GM18526 (cell line): ENCODE measurements around the gene CRTAC1.

Experiments
- POLR2A ChIP-seq: IDR thresholded peaks from 3 replicates; pipeline ENCODE4 v1.6.1; 2011; ENCODE audit not compliant: insufficient read length; ENCODE audit errors: extremely low read depth

Gene CRTAC1

DNA sequence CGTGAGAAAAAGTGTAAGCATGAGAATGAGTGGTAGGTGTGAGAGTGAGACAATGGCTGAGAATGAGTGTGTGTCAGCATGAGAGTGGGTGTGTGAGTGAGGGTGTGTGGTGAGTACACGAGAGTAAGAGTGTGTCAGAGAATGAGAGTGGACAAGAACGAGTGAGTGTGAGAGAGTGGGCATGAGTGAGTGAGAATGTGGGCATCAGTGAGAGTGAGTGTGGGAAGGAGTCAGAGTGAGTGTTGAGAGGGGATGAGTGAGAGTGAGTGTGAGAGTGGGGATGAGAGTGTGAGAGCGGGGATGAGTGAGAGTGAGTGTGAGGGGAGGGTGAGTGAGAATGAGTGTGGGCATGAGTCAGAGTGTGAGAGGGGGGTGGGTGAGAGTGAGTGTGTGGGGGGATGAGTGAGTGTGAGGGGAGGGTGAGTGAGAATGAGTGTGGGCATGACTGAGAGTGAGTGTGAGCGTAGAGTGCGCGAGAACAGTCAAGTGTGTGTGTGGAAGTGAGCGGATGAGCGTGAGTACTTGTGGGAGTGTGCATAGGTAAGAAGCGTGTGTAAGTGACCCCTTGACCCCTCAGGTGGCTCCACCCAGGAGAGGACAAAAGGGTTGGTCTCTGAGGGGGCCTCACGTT lies 105.0 kb downstream of the CRTAC1 start:
- TF ChIP-seq POLR2A = no peak

DNA sequence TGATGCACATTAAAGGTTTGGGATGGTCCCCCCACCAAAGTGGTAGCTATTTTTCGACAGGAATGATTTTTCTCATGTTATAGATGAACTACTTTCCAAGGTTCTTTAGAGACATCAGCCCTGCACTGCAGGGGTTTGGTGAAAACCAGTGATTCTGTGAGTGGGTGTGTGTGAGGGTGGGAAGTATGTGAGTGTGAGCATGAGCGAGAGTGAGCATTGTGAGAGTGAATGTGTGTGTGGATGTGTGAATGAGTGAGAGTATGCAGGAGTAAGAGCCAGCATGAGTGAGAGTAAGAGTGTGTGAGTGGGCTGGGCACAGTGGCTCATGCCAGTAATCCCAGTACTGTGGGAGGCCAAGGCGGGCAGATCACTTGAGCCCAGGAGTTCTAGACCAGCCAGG lies 105.7 kb downstream of the CRTAC1 start:
- TF ChIP-seq POLR2A = no peak

DNA sequence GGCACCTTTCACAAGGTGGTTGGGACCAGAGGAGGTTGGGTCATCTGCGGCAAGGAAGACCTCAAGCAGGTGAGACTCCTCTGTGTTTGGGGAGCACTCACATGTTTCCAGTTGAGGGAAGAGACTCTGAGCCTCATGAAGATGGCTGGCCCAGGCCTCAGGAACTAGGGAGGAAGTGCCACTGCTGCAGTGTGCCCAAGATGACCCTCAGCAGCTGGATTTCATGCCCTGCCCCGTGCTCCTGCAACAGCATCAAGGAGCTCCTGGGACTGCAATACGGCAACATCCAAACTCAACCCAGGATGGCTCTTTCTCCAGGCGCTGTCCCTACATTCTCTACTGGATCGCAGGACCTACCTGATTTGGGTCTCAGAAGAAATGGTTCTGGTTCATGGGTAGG lies 106.9 kb downstream of the CRTAC1 start:
- TF ChIP-seq POLR2A = no peak

DNA sequence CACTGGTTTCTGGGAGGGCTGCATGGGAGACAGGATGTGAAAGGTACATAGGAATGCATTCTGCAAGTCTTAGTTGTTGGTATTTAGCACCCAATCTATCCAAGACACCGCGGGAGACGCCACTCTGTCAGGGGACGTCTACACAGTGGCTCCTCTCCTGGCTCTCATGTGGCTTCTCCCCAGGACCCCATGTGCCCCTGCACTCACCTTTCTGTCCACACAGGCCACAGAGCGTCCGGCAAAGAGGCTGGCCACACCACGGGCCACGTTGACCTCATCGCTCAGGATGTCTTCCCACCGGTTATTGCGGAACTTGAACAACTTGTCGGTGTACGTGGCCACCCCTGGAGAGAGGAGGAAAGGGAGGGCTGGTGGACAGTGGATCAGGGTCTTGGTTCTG lies 107.4 kb downstream of the CRTAC1 start:
- TF ChIP-seq POLR2A = no peak

DNA sequence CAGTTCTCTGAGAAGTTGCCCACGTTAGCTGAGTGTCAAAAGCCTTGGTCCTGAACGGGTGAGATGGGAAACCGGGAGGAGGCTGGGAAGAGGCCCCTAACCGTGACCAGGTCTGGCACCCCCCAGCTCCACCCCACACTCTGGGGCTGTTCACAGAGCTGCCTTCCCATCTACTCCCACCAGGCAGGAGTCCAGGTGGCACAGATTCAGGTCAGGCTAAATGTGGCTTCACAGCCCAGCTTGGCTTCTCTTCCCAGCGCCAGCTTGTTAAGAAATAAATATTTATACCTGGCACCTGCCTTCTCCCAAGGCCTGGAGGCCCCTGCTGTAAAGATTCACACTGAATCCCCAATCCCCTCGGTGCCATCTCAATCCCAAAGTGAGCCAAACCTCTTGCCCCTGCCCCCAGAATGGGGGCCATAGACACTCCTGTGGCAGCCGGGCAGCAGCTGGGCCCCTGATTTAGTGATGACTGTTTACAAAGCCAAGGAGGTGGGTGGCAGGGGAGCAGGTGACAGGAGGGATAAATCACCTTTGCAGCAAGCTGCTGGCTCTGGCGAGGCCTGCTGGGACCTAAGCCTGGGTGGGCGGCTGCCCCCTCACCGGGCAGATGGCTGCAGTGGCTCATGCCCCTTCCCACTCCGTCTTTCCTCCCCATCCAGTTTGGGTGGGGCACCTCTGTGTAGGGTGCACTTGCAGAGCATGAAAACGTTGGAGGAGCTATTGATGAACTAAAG lies 108.2 kb downstream of the CRTAC1 start:
- no peak for TF ChIP-seq POLR2A

DNA sequence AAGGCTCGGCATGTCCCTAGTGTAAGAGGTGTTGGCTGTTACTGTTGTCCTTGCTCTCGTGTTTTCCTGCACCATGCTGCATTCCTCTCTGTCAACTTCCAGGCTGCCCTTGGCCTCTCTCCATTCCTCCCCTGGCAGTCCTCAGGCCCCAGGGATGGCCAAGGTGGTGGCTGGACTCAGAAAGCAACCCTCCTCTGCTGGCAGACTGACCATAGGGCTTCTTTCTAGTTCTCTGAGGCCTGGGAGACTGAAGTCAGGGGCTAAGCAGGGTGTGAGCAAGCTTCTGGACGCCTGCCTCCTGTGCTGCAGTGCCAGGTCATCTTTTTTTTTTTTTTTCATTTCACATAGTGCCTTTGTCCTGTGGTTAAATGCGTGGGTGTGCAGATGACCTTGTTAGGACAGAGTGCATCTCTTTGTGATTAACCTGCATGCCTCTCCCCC lies 108.8 kb downstream of the CRTAC1 start:
- no peak for TF ChIP-seq POLR2A

DNA sequence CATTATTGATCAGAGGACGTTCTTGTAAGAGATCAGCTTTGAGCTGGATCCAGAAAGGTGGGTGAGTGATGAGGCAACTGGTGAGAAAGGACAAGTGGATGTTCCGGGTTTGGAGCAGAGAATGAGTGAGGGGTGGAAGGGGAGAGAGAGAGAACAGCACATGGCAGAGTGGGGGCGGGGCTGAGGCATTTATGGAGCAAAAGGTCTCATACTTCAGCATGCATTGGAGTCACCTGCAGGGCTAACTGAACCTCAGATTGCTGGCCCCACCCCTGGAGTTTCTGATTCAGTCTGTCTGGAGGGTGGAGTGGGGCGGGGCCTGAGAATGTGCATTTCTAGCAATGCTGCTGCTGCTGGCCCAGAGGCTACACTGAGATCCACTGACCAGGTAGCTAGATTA lies 109.6 kb downstream of the CRTAC1 start:
- no peak for TF ChIP-seq POLR2A

DNA sequence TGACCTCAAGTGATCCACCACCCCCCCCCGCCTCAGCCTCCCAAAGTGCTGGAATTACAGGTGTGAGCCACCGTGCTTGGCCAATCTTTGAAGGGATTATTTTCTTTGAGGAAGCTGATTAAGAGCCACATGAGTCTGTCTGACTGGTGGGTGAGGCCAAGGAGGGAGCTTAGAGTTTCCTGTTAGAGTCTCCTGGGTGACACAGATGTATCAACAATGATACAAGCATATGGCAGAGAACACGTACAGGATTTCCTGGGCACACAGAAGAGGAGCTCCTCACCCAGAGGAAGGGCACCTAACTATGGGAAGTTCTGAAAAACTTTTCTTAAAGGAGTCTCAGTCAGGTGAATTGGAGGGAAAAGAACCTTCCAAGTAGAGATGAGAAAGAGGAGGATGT lies 111.4 kb downstream of the CRTAC1 start:
- TF ChIP-seq POLR2A = no peak

DNA sequence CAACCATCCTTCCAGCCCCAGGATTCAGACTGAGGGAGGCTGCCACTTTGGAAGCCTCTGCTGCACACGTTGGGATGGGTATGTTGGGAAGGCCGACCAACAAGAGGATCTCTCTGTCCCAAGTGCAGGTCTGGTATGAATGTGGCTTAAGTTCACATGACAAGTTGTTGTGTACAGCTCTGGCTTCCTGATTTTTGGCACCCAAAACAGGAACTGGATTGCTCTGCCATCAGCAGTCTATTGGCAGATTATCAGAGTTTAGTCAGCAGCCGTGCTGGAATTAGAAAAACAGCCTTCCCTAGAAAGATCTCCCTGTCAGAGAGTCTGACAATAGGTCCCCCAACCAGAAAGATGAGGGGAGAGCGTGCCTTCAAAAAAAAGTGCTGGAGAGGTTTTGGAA lies 113.8 kb downstream of the CRTAC1 start:
- TF ChIP-seq POLR2A = no peak

DNA sequence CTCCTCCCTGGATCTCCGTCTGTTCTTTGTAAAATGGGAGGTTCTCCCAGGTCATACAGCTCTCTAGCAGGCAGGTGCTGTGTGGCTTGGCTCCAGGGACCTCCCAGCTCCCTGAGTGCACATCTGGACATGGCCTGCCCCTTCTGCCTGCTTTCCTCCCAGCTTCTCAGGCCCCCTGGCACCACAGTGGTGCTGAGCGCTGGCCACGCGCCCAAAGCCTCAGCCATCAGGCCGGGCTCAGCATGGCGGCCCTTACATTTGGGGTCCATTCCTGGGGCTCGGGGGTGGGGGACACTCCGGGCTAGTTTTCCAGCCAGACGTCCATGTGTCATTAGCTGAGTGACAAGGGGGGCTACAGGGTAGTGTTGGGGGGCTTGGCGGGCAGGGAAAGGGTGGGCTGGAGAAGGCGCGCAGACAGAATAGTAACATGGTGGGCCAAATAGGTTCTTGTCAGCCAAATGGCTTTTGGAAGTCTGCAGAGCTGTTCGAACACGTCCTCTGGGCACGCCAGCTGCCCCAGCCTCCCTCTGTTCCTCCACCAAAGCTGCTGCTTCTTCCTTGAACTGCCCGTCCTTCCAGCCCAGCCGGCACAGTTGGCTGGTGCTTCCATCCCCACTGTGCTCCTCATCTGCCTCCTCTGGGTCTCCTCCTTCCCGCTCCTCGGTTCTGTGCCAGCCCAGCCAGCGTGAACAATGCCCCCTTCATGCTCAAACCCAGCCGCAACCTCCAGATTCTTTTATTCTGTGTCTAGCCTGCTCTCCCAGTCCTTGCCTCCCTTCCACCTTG lies 114.9 kb downstream of the CRTAC1 start:
- TF ChIP-seq POLR2A = no peak

DNA sequence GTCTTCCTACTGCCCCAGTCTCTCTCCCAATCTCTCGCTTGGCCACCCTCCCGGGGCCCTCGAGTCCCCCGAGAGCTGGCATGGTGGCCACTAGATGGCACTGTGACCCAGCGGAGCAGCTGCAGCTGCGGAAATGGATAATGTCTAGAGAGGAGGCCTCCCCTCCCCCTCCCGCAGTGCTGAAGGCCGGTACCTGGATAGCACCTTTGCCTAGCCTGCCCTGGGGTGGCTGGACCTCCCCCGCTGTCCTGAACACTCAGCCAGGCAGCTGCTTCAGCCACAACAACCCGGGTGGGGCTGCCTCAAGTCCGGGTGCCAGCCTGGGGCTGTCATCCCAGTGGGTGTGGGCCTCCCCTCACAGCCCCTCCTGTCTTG lies 115.6 kb downstream of the CRTAC1 start:
- TF ChIP-seq POLR2A = no peak

DNA sequence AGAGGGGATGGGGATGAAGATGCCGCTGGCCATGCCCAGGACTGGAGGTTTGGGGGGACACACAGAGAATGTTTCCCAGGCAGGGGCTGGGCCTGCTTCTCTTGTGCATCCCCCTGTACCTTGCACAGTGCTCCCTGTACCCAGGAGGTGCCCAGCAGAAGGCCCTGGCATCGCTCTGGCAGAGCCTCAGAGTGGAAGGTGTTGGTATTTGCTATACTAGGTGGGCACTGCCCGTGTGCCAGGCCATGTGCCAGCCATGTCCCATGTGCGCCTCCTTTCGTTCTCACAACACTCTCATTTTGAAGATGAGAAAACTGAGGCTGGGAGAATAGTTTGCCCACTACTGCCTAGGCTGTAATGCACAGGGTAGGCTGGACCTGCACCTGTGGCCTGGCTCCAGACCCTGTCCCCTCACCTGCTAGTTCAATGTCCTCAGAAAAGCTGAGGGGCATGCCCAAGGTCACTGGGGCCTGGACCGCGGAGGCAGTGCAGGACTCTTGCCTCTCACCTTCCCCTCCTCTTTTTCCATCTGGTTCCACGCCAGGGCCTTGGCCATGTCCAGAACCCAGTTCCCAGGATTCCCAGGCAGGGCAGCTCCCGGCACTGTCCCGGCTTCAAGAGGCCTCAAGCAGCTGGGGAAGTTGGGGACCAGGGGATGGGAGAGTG lies 116.1 kb downstream of the CRTAC1 start:
- TF ChIP-seq POLR2A = no peak

DNA sequence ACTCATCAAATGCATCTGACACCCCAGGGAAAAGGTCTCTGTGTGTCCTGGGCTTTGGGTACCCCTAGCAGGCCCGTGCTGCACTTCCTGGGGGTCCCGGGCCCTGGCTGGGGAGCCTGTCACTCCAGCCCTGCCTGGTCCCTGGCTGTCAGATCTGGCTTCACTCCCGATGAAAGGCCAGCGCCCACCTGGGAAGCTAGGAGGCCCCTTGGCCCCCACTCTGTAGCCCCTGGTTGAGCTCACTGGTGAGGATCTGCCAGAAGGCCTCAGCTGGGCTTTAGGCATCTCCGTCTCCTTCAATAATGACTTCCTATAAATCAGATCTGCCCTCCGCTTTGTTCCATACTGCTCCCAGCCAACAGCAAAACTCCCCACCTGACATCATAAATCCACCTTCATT lies 116.8 kb downstream of the CRTAC1 start:
- no peak for TF ChIP-seq POLR2A

DNA sequence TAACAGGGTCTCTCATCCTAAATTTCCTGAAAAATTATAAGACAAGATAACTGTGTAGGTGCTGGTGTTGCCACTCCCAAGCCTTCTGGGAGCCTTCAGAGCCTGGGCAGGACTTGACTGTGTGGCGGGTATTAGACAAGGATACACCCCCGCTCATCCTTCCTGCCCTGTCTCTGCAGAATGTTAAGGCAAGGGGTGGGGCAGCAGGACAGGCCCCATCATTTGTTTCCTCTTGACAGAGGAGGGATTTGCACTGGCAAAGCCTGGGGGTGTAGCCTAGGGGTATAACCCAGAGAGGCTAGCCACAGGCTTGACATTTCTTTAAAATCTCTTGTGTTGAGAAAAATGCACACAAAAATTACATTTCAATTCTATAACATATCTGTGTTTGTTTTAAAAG lies 117.2 kb downstream of the CRTAC1 start:
- no peak for TF ChIP-seq POLR2A

DNA sequence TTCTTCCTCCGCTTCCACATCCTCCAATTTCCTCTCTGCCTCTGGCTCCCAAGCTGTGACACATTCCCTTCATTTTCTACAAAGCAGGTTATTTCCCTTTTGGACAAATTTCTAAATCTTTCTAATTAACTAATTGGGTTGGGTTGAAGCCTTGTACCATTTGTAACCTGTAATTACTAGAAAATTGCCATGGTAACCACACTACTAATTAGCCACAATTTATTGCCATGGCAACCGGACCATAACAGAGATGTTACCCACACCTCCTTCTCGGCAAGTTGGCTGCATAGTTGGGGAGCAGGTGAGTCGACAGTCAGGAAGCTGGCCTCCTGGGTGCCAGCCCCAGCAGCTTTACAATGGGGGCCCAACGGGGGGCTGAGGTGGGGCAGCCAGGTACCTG lies 119.2 kb downstream of the CRTAC1 start:
- no peak for TF ChIP-seq POLR2A

DNA sequence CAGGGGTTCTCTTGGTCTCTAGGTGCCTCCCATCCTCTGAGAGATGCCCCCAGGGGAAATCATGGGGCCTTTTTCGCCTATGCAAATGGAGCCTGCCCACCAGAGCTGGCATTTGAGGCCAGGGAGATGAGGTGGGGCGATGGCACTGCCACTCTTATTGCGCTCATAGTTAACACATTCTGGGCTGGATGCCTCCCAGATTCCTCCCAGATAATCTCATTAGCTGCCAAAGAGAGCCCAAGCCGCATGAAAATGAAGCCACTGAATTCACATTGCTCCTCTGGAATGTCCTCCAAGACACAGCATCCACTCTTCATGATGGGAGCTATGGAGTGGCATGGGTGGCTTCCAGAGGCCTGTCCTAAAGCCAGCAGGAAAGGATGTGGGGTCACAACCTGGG lies 119.8 kb downstream of the CRTAC1 start:
- TF ChIP-seq POLR2A = no peak
